Measurements from ENCODE around the gene DNAH14. TPM values are rescaled to one million over a fixed set of nuclear protein-coding genes. Genes with fewer than 3 reads are reported as not detected.
"Not testable (repeated sequence)": the region's sequence is repeated elsewhere in the genome, so short reads cannot be mapped to it uniquely, and the experiment has no call there.

Gene DNAH14
- total RNA-seq, 3 donors from 2014 or later, result 6.1 to 38.6 (median 23.9) TPM

DNA sequence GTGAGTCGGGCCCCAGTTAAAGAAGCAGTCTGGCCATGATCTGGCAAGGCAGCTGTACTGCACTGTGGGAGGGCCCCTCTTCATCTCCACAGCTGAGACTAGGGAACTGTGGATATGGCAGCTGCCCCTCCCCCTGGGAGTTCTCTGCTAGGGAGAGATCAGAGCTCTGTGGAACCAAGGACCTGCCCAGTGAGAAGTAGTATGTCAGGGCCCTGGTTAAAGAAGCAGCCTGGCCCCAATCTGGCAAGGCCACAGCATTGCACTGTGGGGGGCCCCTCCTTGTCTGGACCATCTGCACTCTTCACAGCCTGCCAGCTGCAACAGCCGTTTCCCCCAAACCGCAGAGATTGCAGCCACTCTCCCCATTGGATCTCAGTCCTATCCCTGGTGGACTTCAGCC lies 208.5 kb downstream of the DNAH14 start:
- no peaks in the 10 kb centered on the region for H3K27me3 ChIP-seq
- H3K9me3 ChIP-seq, result peaks cover 4 to 20% of the 10 kb centered on the region in 2 donors
- intact Hi-C loops (cut with DNase I; ENCODE audit: low total_unique reads), result no loop called here
- no peaks in the 10 kb centered on the region for H3K4me1 ChIP-seq
- no peak for DNase-seq (ENCODE audit: low spot score in 2 of 2)
- no peak overlapping the region for H3K27ac ChIP-seq
- H3K4me3 ChIP-seq, result no peak overlapping the region
- H3K36me3 ChIP-seq, result no peaks in the 10 kb centered on the region
- TF ChIP-seq POLR2AphosphoS5 (IDR thresholded peaks at IDR 0.05) (no peak), POLR2A (IDR thresholded peaks at IDR 0.05) (no peak)
- TF ChIP-seq, protein P1, sequence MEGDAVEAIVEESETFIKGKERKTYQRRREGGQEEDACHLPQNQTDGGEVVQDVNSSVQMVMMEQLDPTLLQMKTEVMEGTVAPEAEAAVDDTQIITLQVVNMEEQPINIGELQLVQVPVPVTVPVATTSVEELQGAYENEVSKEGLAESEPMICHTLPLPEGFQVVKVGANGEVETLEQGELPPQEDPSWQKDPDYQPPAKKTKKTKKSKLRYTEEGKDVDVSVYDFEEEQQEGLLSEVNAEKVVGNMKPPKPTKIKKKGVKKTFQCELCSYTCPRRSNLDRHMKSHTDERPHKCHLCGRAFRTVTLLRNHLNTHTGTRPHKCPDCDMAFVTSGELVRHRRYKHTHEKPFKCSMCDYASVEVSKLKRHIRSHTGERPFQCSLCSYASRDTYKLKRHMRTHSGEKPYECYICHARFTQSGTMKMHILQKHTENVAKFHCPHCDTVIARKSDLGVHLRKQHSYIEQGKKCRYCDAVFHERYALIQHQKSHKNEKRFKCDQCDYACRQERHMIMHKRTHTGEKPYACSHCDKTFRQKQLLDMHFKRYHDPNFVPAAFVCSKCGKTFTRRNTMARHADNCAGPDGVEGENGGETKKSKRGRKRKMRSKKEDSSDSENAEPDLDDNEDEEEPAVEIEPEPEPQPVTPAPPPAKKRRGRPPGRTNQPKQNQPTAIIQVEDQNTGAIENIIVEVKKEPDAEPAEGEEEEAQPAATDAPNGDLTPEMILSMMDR (IDR thresholded peaks at IDR 0.05), result no peak

DNA sequence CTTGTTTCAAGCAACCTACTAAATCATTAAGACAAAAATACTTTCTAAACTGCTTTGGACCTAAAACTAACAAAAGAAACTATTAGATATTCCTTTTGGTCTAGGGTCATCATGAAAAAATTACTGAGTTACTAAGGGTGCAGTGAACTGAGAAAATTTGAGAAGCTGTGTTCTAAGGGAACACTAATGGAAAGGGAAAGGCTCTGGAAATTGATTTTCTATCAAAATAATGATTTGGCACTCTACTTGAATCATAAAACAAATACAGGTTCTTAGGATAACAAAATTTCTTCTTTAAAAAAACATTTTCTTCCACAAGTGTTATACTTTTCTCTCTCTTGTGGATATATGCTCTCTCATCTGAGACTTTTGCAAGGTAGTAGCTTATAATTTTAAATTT lies 213.5 kb downstream of the DNAH14 start:
- no peak for DNase-seq (ENCODE audit: low spot score in 2 of 2)
- Histone ChIP-seq H3K4me3 (no peak overlapping the region), H3K36me3 (no peaks in the 10 kb centered on the region), H3K9me3 (peaks cover 0 to 2% of the 10 kb centered on the region in 2 donors), H3K4me1 (no peaks in the 10 kb centered on the region), H3K27me3 (no peaks in the 10 kb centered on the region), H3K27ac (no peak overlapping the region)
- intact Hi-C loops (cut with DNase I; ENCODE audit: low total_unique reads), result no loop called here
- TF ChIP-seq POLR2A (IDR thresholded peaks at IDR 0.05) (no peak), POLR2AphosphoS5 (IDR thresholded peaks at IDR 0.05) (no peak)
- TF ChIP-seq, protein P1 (IDR thresholded peaks at IDR 0.05), result no peak

DNA sequence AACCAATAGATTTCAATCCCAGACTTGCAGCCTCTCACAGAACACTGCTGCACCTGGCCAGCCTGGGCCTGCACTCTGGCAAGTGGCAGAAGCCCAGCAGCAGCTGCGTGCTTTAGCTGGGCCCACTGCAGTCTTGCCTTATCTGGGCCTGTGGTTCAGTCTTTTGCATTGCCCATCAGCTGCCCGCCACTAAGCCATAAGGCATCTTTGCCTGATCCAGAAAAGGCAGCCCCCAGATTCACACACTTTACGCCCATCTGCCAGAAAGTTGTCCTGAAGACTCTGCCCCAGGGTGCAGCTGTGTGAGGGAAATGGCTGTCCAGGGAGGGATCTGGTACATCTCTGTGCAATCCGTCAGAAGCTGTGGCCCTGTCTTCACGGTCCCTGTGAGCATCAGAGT lies 217.0 kb downstream of the DNAH14 start:
- TF ChIP-seq POLR2A (IDR thresholded peaks at IDR 0.05) (no peak), POLR2AphosphoS5 (IDR thresholded peaks at IDR 0.05) (no peak)
- TF ChIP-seq, protein P1 (IDR thresholded peaks at IDR 0.05), result no peak
- H3K36me3 ChIP-seq, result no peaks in the 10 kb centered on the region
- H3K27me3 ChIP-seq, result no peaks in the 10 kb centered on the region
- intact Hi-C loops (cut with DNase I; ENCODE audit: low total_unique reads), result no loop called here
- H3K4me3 ChIP-seq, result no peak overlapping the region
- no peak overlapping the region for H3K27ac ChIP-seq
- H3K4me1 ChIP-seq, result no peaks in the 10 kb centered on the region
- H3K9me3 ChIP-seq, result no peaks in the 10 kb centered on the region
- no peak for DNase-seq (ENCODE audit: low spot score in 2 of 2)

DNA sequence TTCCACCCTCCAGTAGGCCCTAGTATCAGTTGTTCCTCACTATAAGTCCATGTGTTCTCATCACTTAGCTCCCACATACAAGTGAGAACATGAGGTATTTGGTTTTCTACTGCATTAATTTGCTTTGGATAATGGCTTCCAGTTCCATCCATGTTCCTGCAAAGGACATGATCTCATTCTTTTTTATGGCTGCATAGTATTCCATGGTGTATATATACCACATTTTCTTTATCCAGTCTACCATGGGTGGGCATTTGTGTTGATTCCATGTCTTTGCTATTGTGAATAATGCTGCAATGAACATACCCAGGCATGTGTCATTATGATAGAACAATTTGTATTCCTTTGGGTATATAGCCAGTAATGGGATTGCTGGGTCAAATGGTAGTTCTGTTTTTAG lies 218.3 kb downstream of the DNAH14 start:
- intact Hi-C loops (cut with DNase I; ENCODE audit: low total_unique reads); DNase-seq (ENCODE audit: low spot score in 2 of 2); H3K27me3 ChIP-seq; H3K36me3 ChIP-seq; H3K4me1 ChIP-seq; H3K27ac ChIP-seq; H3K4me3 ChIP-seq; H3K9me3 ChIP-seq: not testable (repeated sequence)

DNA sequence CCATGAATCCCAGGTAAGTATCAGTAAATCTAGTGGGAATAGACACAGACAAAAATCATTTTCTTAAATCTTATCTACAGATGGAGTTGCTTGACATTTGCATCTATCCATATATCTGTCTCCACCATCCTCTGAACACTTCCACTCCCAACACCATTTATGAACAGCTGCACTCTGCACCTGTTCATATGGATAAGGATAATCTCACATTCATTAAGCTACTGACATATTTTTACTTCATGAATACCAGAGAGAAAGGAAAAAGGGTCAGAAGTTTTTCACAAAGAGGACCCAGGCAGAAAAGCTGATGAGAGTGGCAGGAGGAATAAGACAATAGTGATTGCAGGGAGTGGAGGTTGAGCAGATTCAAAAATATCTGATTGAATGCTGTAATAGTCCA lies 222.6 kb downstream of the DNAH14 start:
- no peak for DNase-seq (ENCODE audit: low spot score in 2 of 2)
- Histone ChIP-seq H3K27ac (no peak overlapping the region), H3K4me1 (no peaks in the 10 kb centered on the region), H3K9me3 (no peaks in the 10 kb centered on the region), H3K36me3 (no peaks in the 10 kb centered on the region), H3K4me3 (no peak overlapping the region), H3K27me3 (no peaks in the 10 kb centered on the region)
- intact Hi-C loops (cut with DNase I; ENCODE audit: low total_unique reads), result no loop called here
- TF ChIP-seq POLR2A (IDR thresholded peaks at IDR 0.05) (no peak), POLR2AphosphoS5 (IDR thresholded peaks at IDR 0.05) (no peak)
- TF ChIP-seq, protein P1 (IDR thresholded peaks at IDR 0.05), result no peak

DNA sequence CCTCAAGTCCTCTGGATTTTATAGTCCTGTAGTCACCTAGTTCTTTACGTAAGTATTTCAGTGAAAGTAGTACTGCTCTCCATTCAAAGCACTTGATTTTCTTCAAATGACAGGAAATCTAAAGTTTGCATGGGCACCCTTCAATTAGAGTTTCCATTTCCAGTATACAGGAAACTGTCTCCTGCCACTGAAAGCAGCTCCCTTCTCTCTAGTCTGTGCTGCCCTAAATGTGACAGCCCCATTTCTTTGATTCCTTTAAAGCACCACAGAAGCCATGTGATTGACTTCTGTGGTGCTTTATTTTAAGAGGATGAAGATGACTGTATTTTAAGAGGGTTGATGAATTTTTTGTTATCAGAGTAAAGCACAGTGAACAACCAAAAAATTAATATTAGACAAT lies 226.1 kb downstream of the DNAH14 start:
- Histone ChIP-seq H3K4me3 (no peak overlapping the region), H3K4me1 (no peaks in the 10 kb centered on the region), H3K36me3 (no peaks in the 10 kb centered on the region), H3K27me3 (no peaks in the 10 kb centered on the region), H3K27ac (no peak overlapping the region), H3K9me3 (no peaks in the 10 kb centered on the region)
- TF ChIP-seq POLR2AphosphoS5 (IDR thresholded peaks at IDR 0.05), result no peak
- TF ChIP-seq, protein P1 (IDR thresholded peaks at IDR 0.05), result no peak
- TF ChIP-seq POLR2A (IDR thresholded peaks at IDR 0.05), result no peak
- intact Hi-C loops (cut with DNase I; ENCODE audit: low total_unique reads), result no loop called here
- no peak for DNase-seq (ENCODE audit: low spot score in 2 of 2)

Data from breast epithelium (tissue), 4 donors.